HK-2 (cell line): Measurements from ENCODE around the gene SYNDIG1.

Source experiments
- DNase-seq: peaks from one replicate; pipeline ENCODE4 v3.0.0-alpha.2; 2018; ENCODE audit not compliant: unreplicated experiment

Gene SYNDIG1

DNA sequence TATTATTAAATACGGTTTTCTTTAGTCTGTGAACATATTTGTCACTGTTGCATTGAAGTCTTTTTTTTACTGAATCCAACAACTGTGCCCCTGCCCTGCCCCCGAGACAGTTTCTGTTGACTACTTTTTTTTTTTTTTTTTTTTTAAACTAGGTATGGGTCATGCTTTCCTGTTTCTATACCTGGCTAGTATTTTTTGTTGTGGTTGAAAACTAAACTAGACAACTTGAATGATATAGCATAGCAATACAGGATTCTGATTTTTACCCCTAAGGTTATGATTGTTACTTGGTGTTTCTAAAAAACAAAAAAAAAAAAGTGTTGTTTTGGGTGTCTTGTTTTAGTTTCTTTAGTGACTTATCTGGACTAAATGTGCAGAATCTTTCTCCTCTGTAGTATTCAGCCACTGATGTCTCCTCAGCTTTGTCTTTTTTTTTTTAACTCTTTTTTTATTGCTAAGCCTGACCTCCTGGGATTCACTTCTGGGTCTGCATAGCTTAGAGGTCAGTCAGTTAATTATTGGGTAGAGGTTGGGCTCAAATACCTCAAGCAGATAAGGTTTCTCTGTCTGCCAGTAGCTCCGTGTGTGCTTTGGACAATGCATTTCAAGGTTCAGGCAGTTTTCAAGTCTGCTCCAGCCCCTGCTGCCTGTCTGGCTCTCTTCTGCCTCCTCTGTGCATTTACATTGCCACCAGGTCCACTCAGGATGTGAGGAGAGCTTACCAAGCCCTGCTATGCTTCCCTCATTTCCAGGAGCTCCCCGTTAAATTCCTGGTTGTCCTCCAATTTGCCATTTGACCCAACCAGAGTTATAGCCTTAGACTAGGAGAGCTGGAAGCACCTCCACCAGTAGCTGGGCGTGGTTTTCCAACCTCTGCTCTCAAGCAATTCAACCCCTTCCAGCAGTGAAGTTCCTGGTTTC, 91.4 kb downstream of the SYNDIG1 start:
- no peak for DNase-seq

- DNase-seq: no peak
These were observed 96.5 kb downstream of the SYNDIG1 start for GRCh38 chr20:24565835-24566351.

DNA sequence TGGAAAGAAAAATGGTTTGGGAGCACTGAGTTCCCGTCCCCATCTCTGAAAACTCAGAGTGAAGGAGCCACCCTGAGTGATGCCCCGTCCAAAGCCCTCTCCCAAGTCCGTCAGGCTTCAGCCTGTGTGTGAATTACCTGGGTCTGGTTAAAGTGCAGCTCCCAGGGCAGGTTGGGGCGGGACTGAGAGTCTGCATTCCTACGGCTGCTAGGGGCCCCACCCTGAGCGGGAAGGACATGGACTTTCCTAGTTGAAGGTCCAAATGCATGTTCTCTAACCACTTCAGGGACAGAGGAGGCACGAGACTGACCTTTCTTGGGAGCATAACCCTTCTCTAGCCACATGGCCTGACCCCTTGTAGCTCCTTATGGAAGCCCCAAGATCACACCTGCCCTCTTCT, 97.2 kb downstream of the SYNDIG1 start:
- no peak for DNase-seq

- DNase-seq: no peak
These were observed 98.1 kb downstream of the SYNDIG1 start for GRCh38 chr20:24567508-24567907.

- DNase-seq: no peak
These were observed 99.4 kb downstream of the SYNDIG1 start for GRCh38 chr20:24568842-24569241.

- DNase-seq: no peak
These were observed 101.7 kb downstream of the SYNDIG1 start for GRCh38 chr20:24571159-24571558.

GRCh38 chr20:24572140-24572539, 102.7 kb downstream of the SYNDIG1 start:
- DNase-seq: no peak

DNA sequence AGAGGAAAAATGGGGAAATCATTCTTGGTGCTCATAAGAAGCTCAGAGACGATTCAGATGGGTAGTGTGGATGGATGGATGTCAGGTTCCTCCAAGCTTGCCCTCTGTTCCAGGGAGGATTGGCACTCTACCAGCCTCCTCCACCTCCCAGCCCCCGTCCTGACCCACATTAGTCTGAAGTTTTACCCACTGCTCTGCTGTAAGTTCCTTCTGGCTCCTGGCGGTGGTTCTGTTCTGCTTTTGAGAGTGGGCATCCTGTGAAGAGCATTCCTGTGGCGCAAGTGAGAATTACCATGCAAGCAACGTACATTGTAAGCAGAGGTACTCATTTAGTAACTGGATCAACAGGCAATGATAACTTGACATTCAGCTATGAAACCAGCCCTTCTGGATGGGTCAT, 103.4 kb downstream of the SYNDIG1 start:
- no peak for DNase-seq

DNA sequence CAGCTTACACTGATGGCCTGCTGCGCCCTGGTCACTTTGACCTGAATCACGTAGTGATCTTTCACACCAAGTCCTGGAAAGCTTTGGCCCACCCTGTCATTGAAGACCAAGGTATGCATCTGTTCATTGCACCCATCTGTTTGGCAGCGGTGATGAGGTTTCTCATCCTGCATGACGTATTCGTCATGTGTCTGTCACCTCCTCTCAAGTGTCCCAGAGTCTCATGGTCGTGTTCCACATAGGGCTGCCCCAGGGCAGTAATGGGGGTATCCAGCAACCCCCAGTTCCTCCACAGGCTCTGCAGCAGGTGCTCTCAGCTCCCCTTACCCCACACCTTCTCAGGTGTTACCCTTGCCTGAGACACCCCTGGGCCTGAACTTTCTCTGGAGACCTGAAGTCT, 104.1 kb downstream of the SYNDIG1 start:
- DNase-seq: no peak

DNA sequence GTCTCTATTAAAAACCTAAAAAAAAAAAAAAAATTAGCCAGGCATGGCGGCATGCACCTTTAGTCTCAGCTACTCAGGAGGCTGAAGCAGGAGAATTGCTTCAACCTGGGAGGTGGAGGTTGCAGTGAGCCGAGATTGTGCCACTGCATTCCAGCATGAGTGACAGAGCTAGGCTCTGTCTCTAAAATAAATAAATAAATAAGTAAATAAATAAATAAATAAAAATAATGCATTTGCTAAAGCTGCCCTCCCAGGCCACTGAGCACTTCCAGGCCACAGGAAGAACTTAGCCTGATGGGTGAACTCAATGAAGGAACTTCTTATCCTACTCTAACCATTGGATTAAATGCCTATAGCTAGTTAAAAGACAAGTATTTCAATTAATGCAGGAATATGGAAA, 104.9 kb downstream of the SYNDIG1 start:
- no peak for DNase-seq

DNA sequence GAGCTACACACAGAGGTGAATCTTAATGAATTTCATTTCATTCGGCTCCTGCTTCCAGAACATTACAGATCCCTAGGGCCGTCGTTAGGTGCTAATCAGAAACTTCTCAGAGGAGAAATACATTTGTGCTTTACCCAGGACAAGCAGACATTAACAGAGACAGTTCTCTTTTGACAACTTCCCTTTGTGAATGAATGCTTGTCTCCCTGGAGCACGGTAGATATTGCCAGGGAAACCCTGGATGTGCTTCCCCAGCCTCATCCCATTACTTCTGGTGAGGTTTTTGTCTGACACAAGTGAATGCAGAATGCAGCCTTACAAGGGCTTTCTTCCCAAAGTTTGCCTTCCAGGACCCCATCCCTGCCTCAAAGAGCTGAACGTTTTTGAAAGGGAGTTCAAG, 105.4 kb downstream of the SYNDIG1 start:
- no peak for DNase-seq

DNA sequence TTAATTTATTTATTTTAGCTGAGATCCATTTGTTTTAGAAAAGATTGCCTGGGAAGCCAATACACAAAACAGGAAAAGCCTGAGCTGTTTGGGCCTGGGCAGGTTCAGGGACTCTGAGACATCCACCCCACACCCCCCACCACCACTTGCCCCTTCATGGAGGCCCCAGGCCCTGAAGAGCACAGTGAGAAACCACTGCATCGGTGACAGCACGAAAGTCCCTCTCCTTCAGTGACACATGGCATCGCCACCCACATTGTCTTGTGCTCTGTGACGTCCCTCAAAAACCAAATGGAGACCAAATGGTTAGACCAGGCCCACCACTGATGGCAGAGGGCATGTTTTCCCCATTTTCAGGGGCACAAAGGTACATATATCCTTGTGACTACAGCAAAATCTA, 106.4 kb downstream of the SYNDIG1 start:
- DNase-seq: no peak

- DNase-seq: no peak
These were observed 107.0 kb downstream of the SYNDIG1 start for GRCh38 chr20:24576447-24576846.

GRCh38 chr20:24577271-24577909, 108.0 kb downstream of the SYNDIG1 start:
- DNase-seq: no peak

- no peak for DNase-seq
These were observed 109.4 kb downstream of the SYNDIG1 start for GRCh38 chr20:24578567-24579415.

DNA sequence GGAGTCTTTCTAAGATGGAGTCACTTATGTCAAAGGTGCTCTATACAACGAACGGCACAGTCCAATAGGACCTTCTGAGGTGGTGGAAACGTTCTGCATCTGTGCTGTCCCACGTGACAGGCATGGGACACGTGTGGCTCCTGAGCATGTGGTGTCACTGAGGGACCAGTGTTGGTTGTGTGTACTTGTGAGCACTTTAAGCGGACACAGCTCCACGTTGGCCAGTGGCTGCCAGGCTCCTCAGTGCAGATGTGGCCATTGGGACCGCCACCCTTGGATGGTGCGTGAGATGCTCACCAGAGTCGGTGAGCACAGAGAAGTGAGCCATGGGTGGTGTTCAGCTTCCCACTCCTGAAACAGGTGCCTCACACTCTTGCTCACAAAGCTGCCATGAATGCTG, 110.0 kb downstream of the SYNDIG1 start:
- no peak for DNase-seq

DNA sequence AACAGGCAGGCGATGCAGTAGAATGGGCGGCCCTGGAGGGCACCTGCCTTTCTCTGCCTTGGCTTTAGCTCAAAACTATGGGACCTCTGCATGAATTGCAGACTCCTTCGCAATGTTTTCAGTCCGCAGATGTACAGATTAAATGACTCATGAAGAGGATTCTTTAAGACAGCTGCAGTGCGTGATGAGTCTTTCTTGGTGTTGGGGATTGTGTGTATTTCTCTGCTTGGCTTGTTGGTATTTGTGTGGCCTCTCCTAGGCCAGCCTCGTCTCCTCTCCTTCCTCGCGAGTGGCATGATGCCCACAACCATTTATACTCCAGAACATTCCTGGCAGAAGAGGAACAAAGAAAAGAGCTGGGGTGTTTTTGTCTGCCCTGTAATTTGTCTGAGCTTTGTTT, 110.6 kb downstream of the SYNDIG1 start:
- no peak for DNase-seq

DNA sequence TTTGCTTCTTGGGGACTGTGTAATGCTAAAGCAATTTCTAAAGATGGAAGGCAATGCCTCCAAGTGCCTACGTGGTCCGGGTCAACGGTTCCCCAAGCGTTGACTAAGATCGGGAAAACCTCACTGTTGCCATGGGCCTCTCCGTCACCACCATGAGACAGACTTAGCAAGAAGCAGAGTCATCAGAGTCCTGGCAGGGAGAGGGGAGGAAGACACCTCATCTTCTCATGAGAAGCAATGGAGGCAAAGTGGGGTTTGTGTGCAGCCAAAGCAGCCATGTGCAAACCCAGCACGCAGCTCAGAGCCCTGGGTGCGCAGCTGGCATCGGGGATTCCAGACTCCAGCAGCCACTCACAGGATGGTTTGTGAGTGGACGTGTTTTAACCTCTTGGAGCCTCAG, 111.4 kb downstream of the SYNDIG1 start:
- DNase-seq: no peak

DNA sequence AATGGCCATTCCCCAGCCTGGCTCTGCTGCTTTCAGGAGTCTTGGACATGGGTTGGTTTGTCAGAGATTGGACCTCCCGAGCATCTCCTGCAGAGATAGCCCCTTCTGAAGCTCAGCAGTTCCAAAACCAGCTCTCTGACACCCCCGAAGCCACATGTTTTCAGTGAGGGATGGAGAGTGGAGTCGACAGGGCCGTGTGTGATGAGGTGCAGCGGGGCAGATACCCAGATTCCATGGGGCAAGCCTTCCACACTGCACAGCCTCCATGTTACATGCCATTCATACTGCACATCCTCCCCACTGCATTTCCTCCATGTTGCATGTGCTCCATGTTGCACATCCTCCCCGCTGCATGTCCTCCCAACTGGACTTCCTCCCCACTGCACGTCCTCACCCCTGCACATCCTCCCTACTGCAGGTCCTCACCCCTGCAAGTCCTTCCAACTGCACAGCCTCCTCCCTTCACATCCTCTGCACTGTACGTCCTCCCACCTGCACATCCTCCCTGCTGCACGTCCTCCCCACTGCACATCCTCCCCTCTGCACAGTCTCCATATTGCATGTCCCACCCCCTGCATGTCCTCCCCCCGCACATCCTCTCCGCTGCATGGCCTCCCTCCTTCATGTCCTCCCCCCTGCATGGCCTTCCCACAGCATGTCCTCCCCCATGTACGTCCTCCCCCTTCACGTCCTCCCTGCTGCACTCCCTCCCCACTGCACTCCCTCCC, 112.2 kb downstream of the SYNDIG1 start:
- no peak for DNase-seq

DNA sequence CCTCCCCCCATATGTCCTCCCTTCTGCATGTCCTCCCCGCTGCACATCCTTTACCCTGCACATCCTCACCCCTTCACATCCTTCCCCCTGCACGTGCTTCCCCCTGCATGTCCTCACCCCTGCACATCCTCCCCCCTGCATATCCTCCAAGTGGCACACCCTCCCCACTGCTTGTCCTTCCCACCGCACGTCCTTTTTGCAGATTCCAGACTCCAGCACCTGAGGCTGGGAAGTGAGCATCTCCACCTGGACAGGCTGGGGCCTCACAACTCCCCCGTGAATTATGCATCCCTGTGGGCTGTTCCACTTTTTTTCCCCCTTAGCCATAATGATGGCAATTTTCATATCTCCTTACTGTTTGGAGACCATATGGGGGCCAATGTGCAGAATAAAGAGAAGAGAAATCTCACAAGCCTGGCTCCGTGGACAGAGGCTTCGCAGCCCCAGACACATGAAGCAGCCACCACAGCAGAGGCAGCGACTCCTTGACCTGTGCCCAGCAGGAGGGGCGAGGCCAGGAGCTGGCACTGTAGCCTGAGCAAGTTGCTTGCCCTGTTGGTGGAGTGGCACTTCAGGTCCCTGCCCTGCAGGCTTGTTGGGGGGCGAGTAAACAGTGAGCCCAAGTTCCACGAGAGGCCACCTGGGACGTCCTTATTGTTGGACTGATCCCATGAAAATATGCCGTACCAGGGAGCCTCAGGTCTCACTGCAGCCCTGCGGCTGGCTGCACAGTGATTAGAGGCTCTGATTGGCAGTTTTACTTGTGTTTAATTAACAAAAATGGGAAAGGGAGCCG, 113.1 kb downstream of the SYNDIG1 start:
- DNase-seq: no peak
